Keratinocyte (primary cell): ENCODE data around the gene TRIM65. TPM values are rescaled to one million over a fixed set of nuclear protein-coding genes. Genes with fewer than 3 reads are reported as not detected.

Experiments used
- DNase-seq: peaks from one replicate; pipeline ENCODE4 v3.0.0-alpha.2; 2011; ENCODE audit warnings: low read depth, missing footprints, low spot score
- FAIRE-seq: peaks from 2 replicates; lab custom pipeline; 2011; peaks lifted over from hg19 to GRCh38; lab: Jason Lieb, UNC
- H2AFZ ChIP-seq: 2 replicates; pipeline ENCODE4 v1.6.0; 2012; ENCODE audit warnings: low read length, control low read depth, inconsistent platforms; ENCODE audit not compliant: control insufficient read depth
- H3K27ac ChIP-seq: 2 replicates; pipeline ENCODE4 v1.5.1; 2011; ENCODE audit warnings: low read length; ENCODE audit not compliant: control insufficient read depth, insufficient read depth
- H3K27me3 ChIP-seq: 3 replicates; pipeline ENCODE4 v1.6.0; 2011; ENCODE audit warnings: low read length; ENCODE audit not compliant: control insufficient read depth, insufficient read depth; ENCODE audit errors: extremely low read depth
- H3K36me3 ChIP-seq, 2 experiments: 2 replicates in 1 of 2; 3 replicates in 1 of 2; pipeline ENCODE4 v1.5.1; 2011; ENCODE audit warnings: low read length in 2 of 2, mild to moderate bottlenecking in 1 of 2; ENCODE audit not compliant: control insufficient read depth in 2 of 2, insufficient read depth in 2 of 2; ENCODE audit errors: extremely low read depth in 1 of 2
- H3K4me1 ChIP-seq: 3 replicates; pipeline ENCODE4 v1.5.1; 2011; ENCODE audit warnings: low read length; ENCODE audit not compliant: control insufficient read depth, insufficient read depth; ENCODE audit errors: extremely low read depth
- H3K4me2 ChIP-seq: 3 replicates; pipeline ENCODE4 v1.6.0; 2011; ENCODE audit warnings: low read depth, low read length; ENCODE audit not compliant: control insufficient read depth, insufficient read depth; ENCODE audit errors: extremely low read depth
- H3K4me3 ChIP-seq, 3 experiments: fragments of 200-600 bp in 1 of 3; sonication (generic) in 1 of 3; 2 replicates in 2 of 3; 3 replicates in 1 of 3; pipeline ENCODE4 v1.5.1; 2011 to 2016; ENCODE audit warnings: low read length in 3 of 3, mild to moderate bottlenecking in 3 of 3, control low read depth in 2 of 3, inconsistent platforms in 1 of 3, low read depth in 1 of 3, mixed read lengths in 1 of 3, mixed run types in 1 of 3, moderate library complexity in 1 of 3; ENCODE audit not compliant: control insufficient read depth in 2 of 3, insufficient read depth in 2 of 3; ENCODE audit errors: extremely low read depth in 1 of 3
- H3K79me2 ChIP-seq: 2 replicates; pipeline ENCODE4 v1.6.0; 2012; ENCODE audit warnings: low read length; ENCODE audit not compliant: control insufficient read depth, insufficient read depth
- H3K9ac ChIP-seq: 3 replicates; pipeline ENCODE4 v1.6.0; 2011; ENCODE audit warnings: low read length; ENCODE audit not compliant: control insufficient read depth, insufficient read depth; ENCODE audit errors: extremely low read depth
- H3K9me1 ChIP-seq: 3 replicates; pipeline ENCODE4 v1.6.0; 2011; ENCODE audit warnings: low read length; ENCODE audit not compliant: control insufficient read depth, insufficient read depth; ENCODE audit errors: extremely low read depth
- H3K9me3 ChIP-seq: 2 replicates; pipeline ENCODE4 v1.5.1; 2012; ENCODE audit warnings: low read depth, low read length; ENCODE audit not compliant: control insufficient read depth
- H4K20me1 ChIP-seq: 3 replicates; pipeline ENCODE4 v1.6.0; 2011; ENCODE audit warnings: low read length; ENCODE audit not compliant: control insufficient read depth, insufficient read depth; ENCODE audit errors: extremely low read depth
- EZH2 ChIP-seq: IDR thresholded peaks from one replicate; pipeline ENCODE4 v1.6.1; 2012; ENCODE audit warnings: inconsistent platforms, mild to moderate bottlenecking, low read length, moderate library complexity
- dilution Hi-C: fragments of 300-500 bp; cut with MboI; formaldehyde crosslinking; loops from one replicate; pipeline ENCODE4 v1.7.0; 2020; ENCODE audit warnings: low sequenced_read_pairs; ENCODE audit not compliant: extremely low pct_ligation_motif_present
- polyA plus RNA-seq, 5 experiments: library from polyadenylated mRNA; depleted of rRNA in 3 of 5; stranded (reverse) in 3 of 5; stranded (forward) in 1 of 5; unstranded in 1 of 5; fragments of >200 nt; gene quantifications; 1 replicate in 1 of 5; 2 replicates in 3 of 5; 3 replicates in 1 of 5; pipeline versions ENCODE4 v1.2.1 to v1.2.3, GENCODE V29; 2011 to 2012; ENCODE audit warnings: missing spikeins in 2 of 5, low read depth in 1 of 5, low replicate concordance in 1 of 5
- TF ChIP-seq, protein P1 (sequence below), 3 experiments: IDR thresholded peaks in 1 of 3; conservative IDR thresholded peaks in 1 of 3; optimal IDR thresholded peaks in 1 of 3; 2 replicates in 2 of 3; 3 replicates in 1 of 3; pipeline versions ENCODE3 to v1.5.1; 2011; ENCODE audit warnings: low read length in 3 of 3, mild to moderate bottlenecking in 3 of 3, moderate library complexity in 2 of 3, control low read depth in 1 of 3, inconsistent platforms in 1 of 3; ENCODE audit not compliant: insufficient read depth in 2 of 3; ENCODE audit errors: extremely low read depth in 1 of 3

TRIM65 gene
- polyA plus RNA-seq, 1 donor (not counting 4 experiments of a cell fraction or from before 2014, with no cell fraction given): 7.8 TPM

DNA sequence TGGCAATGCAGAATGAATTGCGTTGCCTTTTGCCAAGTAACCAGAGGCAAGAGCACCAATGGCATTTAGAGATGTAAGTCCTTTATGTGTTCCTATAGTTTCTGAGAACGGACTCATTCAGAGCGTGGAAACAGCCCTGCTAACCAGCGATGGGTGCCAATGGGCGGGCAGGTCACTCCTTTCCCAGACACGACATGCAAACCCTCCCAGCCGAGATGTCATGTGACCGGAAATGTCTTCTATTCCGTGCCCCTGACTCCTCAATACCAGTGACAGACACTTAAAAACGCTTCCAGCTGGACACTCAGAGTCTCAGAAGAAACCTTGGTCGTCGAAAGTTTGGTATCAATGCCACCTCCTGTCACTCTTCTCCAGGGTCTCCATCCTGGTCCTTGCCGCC is 40.9 kb upstream of the TRIM65 start:
- Histone ChIP-seq H3K36me3 (no peaks in the 10 kb centered on the region), H2AFZ (no peak overlapping the region), H4K20me1 (no peaks in the 10 kb centered on the region), H3K27me3 (no peaks in the 10 kb centered on the region), H3K9ac (no peak overlapping the region), H3K9me3 (no peaks in the 10 kb centered on the region), H3K4me2 (no peak overlapping the region), H3K4me1 (peaks cover 6% of the 10 kb centered on the region), H3K79me2 (no peaks in the 10 kb centered on the region), H3K9me1 (no peaks in the 10 kb centered on the region), H3K27ac (no peak overlapping the region), H3K4me3 (no peak overlapping the region)
- dilution Hi-C loops: no loop called here
- TF ChIP-seq, protein P1, sequence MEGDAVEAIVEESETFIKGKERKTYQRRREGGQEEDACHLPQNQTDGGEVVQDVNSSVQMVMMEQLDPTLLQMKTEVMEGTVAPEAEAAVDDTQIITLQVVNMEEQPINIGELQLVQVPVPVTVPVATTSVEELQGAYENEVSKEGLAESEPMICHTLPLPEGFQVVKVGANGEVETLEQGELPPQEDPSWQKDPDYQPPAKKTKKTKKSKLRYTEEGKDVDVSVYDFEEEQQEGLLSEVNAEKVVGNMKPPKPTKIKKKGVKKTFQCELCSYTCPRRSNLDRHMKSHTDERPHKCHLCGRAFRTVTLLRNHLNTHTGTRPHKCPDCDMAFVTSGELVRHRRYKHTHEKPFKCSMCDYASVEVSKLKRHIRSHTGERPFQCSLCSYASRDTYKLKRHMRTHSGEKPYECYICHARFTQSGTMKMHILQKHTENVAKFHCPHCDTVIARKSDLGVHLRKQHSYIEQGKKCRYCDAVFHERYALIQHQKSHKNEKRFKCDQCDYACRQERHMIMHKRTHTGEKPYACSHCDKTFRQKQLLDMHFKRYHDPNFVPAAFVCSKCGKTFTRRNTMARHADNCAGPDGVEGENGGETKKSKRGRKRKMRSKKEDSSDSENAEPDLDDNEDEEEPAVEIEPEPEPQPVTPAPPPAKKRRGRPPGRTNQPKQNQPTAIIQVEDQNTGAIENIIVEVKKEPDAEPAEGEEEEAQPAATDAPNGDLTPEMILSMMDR (optimal IDR thresholded peaks at IDR 0.05 in 1 of 3, IDR thresholded peaks at IDR 0.05 in 1 of 3, conservative IDR thresholded peaks at IDR 0.05 in 1 of 3; ENCODE audit: extremely low read depth in 1 of 3, insufficient read depth in 2 of 3, low read length in 3 of 3): no peak
- no peak for TF ChIP-seq EZH2
- DNase-seq (no peak), FAIRE-seq (no peak)

DNA sequence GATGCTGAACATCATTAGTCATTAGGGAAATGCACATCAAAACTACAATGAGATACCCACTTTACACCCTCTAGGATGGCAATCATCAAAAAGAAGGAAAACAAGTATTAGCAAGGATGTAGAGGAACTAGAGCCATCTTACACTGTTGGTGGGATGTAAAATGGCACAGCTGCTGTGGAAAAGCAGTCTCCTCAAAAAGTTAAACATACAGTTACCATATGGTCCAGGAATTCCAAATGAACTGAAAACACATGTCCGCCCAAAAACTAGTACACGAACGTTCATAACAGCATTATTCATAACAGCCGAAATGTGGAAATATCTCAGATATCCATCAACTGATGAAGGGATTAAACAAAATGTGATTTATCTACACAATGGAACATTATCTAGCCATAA is 37.1 kb upstream of the TRIM65 start:
- FAIRE-seq: no peak
- Histone ChIP-seq H3K36me3 (no peaks in the 10 kb centered on the region), H3K4me2 (no peak overlapping the region), H4K20me1 (no peaks in the 10 kb centered on the region), H3K4me1 (no peaks in the 10 kb centered on the region), H3K27me3 (no peaks in the 10 kb centered on the region), H3K9me1 (no peaks in the 10 kb centered on the region), H3K27ac (no peak overlapping the region), H3K9me3 (no peaks in the 10 kb centered on the region), H2AFZ (no peak overlapping the region), H3K9ac (no peak overlapping the region), H3K79me2 (no peaks in the 10 kb centered on the region), H3K4me3 (no peak overlapping the region)
- TF ChIP-seq EZH2: no peak
- TF ChIP-seq, protein P1 (optimal IDR thresholded peaks at IDR 0.05 in 1 of 3, IDR thresholded peaks at IDR 0.05 in 1 of 3, conservative IDR thresholded peaks at IDR 0.05 in 1 of 3; ENCODE audit: extremely low read depth in 1 of 3, insufficient read depth in 2 of 3, low read length in 3 of 3): no peak
- dilution Hi-C loops: no loop called here
- no peak for DNase-seq
